ENCODE measurements around the gene MAPKAPK5. TPM values are rescaled to one million over a fixed set of nuclear protein-coding genes. Genes with fewer than 3 reads are reported as not detected.

Gene MAPKAPK5
- total and polyA plus RNA-seq, 8 donors, result 9.3 to 25.2 (median 18.8) TPM

DNA sequence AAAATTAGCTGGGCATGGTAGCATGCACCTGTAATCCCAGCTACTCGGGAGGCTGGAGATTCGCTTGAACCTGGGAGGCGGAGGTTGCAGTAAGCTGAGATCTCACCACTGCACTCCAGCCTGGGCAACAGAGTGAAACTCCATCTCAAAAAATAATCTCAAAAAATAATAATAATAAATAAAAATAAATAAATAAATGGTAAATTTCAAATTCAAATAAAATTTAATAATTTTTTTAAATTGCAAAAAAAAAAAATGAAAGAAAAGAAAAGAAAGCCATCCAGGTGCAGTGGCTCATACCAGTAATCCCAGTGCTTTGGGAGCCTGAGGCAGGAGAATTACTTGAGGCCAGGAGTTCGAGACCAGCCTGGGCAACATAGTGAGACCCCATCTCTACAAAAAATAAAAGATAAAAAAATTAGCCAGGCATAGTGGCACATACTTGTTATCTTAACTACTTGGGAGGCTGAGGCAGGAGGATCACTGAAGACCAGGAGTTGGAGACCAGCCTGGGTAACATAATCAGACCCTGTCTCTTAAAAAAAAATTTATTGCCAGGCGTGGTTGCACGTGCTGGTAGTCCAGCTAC is 38.9 kb upstream of the MAPKAPK5 start:
- DNase-seq (peak in 1 of 6 donors; percentile 1), FAIRE-seq (no peak), ATAC-seq (no peak)
- Histone ChIP-seq H3K27ac (no peak overlapping the region), H3K4me1 (no peaks in the 10 kb centered on the region), H3K36me3 (peaks cover 12 to 69% (median 35%) of the 10 kb centered on the region in 3 donors), H3K9me3 (no peaks in the 10 kb centered on the region), H3K27me3 (no peaks in the 10 kb centered on the region), H3K4me3 (no peak overlapping the region)
- TF ChIP-seq, protein P1, sequence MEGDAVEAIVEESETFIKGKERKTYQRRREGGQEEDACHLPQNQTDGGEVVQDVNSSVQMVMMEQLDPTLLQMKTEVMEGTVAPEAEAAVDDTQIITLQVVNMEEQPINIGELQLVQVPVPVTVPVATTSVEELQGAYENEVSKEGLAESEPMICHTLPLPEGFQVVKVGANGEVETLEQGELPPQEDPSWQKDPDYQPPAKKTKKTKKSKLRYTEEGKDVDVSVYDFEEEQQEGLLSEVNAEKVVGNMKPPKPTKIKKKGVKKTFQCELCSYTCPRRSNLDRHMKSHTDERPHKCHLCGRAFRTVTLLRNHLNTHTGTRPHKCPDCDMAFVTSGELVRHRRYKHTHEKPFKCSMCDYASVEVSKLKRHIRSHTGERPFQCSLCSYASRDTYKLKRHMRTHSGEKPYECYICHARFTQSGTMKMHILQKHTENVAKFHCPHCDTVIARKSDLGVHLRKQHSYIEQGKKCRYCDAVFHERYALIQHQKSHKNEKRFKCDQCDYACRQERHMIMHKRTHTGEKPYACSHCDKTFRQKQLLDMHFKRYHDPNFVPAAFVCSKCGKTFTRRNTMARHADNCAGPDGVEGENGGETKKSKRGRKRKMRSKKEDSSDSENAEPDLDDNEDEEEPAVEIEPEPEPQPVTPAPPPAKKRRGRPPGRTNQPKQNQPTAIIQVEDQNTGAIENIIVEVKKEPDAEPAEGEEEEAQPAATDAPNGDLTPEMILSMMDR (IDR thresholded peaks at IDR 0.05), result no peak
- WGBS, 2 donors, result 95 to 97% methylated on average over 6 of the region's 6 CpGs
- intact Hi-C loops (cut with DNase I), result no loop called here

DNA sequence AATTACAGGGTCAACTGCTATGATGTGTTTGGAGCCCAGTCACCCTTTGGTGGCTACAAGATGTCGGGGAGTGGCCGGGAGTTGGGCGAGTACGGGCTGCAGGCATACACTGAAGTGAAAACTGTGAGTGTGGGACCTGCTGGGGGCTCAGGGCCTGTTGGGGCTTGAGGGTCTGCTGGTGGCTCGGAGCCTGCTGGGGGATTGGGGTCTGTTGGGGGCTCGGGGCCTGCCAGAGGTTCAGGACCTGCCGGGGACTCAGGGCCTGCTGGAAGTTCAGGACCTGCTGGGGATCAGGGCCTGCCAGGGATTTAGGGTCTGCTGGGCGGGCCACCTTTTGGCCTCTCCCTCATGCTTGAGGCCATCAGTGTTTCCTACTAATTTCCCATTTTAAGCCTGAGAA is 38.2 kb upstream of the MAPKAPK5 start:
- WGBS, 2 donors, result 98% methylated on average over 8 of the region's 8 CpGs
- Histone ChIP-seq H3K27ac (no peak overlapping the region), H3K36me3 (peaks cover 8 to 62% (median 36%) of the 10 kb centered on the region in 3 donors), H3K4me3 (no peak overlapping the region), H3K9me3 (no peaks in the 10 kb centered on the region), H3K27me3 (no peaks in the 10 kb centered on the region), H3K4me1 (no peaks in the 10 kb centered on the region)
- no peak for ATAC-seq
- intact Hi-C loops (cut with DNase I), result no loop called here
- DNase-seq, result peak in 1 of 6 donors; percentile 29
- TF ChIP-seq, protein P1 (IDR thresholded peaks at IDR 0.05), result no peak
- FAIRE-seq, result no peak

DNA sequence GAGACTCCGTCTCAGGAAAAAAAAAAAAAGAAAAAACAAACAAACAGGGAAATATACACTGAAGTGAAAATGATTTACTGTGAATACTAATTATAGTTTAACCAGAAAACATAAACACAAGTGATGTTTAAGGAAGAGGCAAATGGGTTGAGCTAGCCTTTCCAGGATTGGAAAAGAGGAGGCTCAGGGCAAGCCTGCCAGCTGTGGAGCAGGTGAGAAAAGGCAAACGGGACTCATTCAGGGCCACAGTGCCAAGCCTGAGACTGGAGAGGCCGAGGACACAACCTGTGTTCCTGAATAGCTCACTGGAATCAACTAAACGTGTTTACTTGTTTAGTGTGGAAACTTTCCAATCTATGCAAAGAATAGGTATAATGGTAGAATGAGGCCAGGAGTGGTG is 35.7 kb upstream of the MAPKAPK5 start:
- ATAC-seq (no peak), DNase-seq (peak in 1 of 6 donors; percentile 4), FAIRE-seq (no peak)
- no peak overlapping the region for H3K4me3 ChIP-seq
- 79 to 86% methylated on average over 4 of the region's 4 CpGs for WGBS, 2 donors
- intact Hi-C loops (cut with DNase I), result no loop called here
- H3K9me3 ChIP-seq, result no peaks in the 10 kb centered on the region
- no peak overlapping the region for H3K27ac ChIP-seq
- H3K36me3 ChIP-seq, result peaks cover 0 to 56% (median 12%) of the 10 kb centered on the region in 3 donors
- H3K27me3 ChIP-seq, result no peaks in the 10 kb centered on the region
- TF ChIP-seq, protein P1 (IDR thresholded peaks at IDR 0.05), result no peak
- H3K4me1 ChIP-seq, result no peaks in the 10 kb centered on the region

DNA sequence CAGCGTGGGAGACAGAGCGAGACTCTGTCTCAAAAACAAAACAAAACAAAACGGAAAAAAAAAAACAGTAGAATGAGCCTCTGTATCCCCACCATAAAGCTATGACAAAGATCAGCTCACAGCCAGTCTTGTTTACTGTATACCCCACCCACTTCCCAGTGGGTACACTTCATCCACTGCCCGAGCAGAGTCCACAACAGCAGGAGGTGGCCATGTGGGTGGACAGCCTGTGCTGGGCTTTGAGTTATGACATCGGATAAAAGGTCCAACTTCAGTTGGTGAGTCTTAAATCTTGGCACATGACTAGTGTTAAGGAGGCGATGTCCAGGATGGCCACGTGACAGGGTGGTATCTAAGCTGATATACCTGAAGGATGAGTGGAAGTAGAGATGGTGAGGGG is 34.8 kb upstream of the MAPKAPK5 start:
- peaks cover 0 to 54% (median 10%) of the 10 kb centered on the region in 3 donors for H3K36me3 ChIP-seq
- H3K27ac ChIP-seq, result no peak overlapping the region
- H3K4me3 ChIP-seq, result no peak overlapping the region
- DNase-seq (peak in 1 of 6 donors; percentile 19), FAIRE-seq (no peak), ATAC-seq (no peak)
- TF ChIP-seq, protein P1 (IDR thresholded peaks at IDR 0.05), result no peak
- no peaks in the 10 kb centered on the region for H3K9me3 ChIP-seq
- 88 to 89% methylated on average over 7 of the region's 7 CpGs for WGBS, 2 donors
- no peaks in the 10 kb centered on the region for H3K4me1 ChIP-seq
- no peaks in the 10 kb centered on the region for H3K27me3 ChIP-seq
- intact Hi-C loops (cut with DNase I), result no loop called here
